HEK293 (cell line): ENCODE results near the gene KANSL1.

Source experiments
- KLF16 ChIP-seq: fragments of 450-650 bp; formaldehyde crosslinking; IDR thresholded peaks from 2 replicates; pipeline ENCODE4 v1.5.1; 2017; ENCODE audit warnings: missing biosample characterization, missing genetic modification characterization
- ZBTB7A ChIP-seq: fragments of 450-650 bp; formaldehyde crosslinking; IDR thresholded peaks from 2 replicates; pipeline ENCODE4 v1.5.1; 2016; ENCODE audit warnings: low read depth, missing biosample characterization, missing genetic modification characterization
- ZFP37 ChIP-seq: fragments of 450-650 bp; formaldehyde crosslinking; IDR thresholded peaks from 2 replicates; pipeline ENCODE4 v1.5.1; 2016; ENCODE audit warnings: missing biosample characterization, missing genetic modification characterization
- ZNF175 ChIP-seq: fragments of 450-650 bp; formaldehyde crosslinking; IDR thresholded peaks from 2 replicates; pipeline ENCODE4 v1.5.1; 2016; ENCODE audit warnings: missing biosample characterization, missing genetic modification characterization
- ZNF274 ChIP-seq, 2 experiments: fragments of 200-500 bp in 1 of 2; fragments of 450-650 bp in 1 of 2; sonication (Bioruptor generic) in 1 of 2; formaldehyde crosslinking in 1 of 2; IDR thresholded peaks; 2 replicates each; pipeline versions ENCODE4 v1.5.1 to v1.6.1; 2014 to 2016; ENCODE audit warnings: borderline replicate concordance in 1 of 2, inconsistent platforms in 1 of 2, low read length in 1 of 2, missing biosample characterization in 1 of 2, missing genetic modification characterization in 1 of 2
- ZNF311 ChIP-seq: fragments of 450-650 bp; formaldehyde crosslinking; IDR thresholded peaks from 2 replicates; pipeline ENCODE4 v1.5.1; 2017; ENCODE audit warnings: missing biosample characterization, missing genetic modification characterization, borderline replicate concordance
- ZNF585B ChIP-seq: fragments of 450-650 bp; formaldehyde crosslinking; IDR thresholded peaks from 2 replicates; pipeline ENCODE4 v1.5.1; 2016; ENCODE audit warnings: missing biosample characterization, missing genetic modification characterization
- ZNF629 ChIP-seq: fragments of 450-650 bp; formaldehyde crosslinking; IDR thresholded peaks from 2 replicates; pipeline ENCODE4 v1.5.1; 2017; ENCODE audit warnings: missing biosample characterization, missing genetic modification characterization
- TF ChIP-seq, protein P1 (sequence below): fragments of 450-650 bp; formaldehyde crosslinking; IDR thresholded peaks from 2 replicates; pipeline ENCODE4 v1.5.1; 2016; ENCODE audit warnings: missing biosample characterization, missing genetic modification characterization
- TF ChIP-seq, protein P2 (sequence below): fragments of 450-650 bp; formaldehyde crosslinking; IDR thresholded peaks from 2 replicates; pipeline ENCODE4 v1.5.1; 2016; ENCODE audit warnings: missing biosample characterization, missing genetic modification characterization
- TF ChIP-seq, protein P3 (sequence below): fragments of 450-650 bp; formaldehyde crosslinking; IDR thresholded peaks from 2 replicates; pipeline ENCODE4 v1.5.1; 2016; ENCODE audit warnings: missing biosample characterization, missing genetic modification characterization
- TF ChIP-seq, protein P4 (sequence below): fragments of 450-650 bp; formaldehyde crosslinking; IDR thresholded peaks from 2 replicates; pipeline ENCODE4 v1.5.1; 2017; ENCODE audit warnings: missing biosample characterization, mild to moderate bottlenecking, missing genetic modification characterization, moderate library complexity

DNA sequence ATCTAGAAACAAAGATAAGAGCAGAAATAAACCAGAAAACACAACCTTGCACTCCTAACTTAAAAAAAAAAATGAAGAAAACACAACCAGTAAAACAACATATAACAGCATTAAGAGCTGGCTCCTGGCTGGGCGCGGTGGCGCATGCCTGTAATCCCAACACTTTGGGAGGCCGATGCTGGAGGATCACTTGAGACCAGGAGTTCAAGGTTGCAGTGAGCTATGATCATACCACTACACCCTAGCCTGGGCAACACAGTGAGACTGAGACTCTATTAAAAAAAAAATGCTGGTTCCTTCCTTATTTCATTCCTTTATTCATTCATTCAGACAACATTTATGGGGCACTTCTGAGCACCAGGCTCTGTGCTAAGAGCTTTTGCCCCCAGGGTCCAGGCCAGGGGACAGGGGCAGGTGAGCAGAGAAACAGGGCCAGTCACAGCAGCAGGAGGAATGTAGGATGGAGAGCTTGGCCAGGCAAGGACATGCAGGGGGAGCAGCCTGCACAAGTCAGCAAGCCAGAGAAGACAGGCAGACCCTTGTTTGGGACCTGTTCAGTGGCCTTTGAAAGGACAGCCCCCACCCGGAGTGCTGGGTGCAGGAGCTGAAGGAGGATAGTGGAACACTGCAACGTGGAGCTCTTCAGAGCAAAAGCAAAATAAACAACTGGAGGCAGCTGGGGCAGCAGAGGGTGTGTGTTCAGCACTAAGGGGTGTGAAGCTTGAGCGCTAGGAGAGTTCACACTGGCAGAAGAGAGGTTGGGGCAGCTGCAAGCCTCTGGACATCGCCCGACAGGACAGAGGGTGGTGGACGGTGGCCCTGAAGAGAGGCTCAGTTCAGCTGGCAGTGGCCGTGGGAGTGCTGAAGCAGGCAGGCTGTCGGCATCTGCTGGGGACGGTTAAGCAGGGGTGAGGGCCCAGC is 191.6 kb downstream of the KANSL1 start:
- TF ChIP-seq, protein P1, sequence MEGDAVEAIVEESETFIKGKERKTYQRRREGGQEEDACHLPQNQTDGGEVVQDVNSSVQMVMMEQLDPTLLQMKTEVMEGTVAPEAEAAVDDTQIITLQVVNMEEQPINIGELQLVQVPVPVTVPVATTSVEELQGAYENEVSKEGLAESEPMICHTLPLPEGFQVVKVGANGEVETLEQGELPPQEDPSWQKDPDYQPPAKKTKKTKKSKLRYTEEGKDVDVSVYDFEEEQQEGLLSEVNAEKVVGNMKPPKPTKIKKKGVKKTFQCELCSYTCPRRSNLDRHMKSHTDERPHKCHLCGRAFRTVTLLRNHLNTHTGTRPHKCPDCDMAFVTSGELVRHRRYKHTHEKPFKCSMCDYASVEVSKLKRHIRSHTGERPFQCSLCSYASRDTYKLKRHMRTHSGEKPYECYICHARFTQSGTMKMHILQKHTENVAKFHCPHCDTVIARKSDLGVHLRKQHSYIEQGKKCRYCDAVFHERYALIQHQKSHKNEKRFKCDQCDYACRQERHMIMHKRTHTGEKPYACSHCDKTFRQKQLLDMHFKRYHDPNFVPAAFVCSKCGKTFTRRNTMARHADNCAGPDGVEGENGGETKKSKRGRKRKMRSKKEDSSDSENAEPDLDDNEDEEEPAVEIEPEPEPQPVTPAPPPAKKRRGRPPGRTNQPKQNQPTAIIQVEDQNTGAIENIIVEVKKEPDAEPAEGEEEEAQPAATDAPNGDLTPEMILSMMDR (tag by site-specific recombination): no peak
- no peak for TF ChIP-seq ZNF585B
- TF ChIP-seq KLF16 (tag by site-specific recombination): no peak
- TF ChIP-seq ZNF311: no peak
- TF ChIP-seq, protein P2, sequence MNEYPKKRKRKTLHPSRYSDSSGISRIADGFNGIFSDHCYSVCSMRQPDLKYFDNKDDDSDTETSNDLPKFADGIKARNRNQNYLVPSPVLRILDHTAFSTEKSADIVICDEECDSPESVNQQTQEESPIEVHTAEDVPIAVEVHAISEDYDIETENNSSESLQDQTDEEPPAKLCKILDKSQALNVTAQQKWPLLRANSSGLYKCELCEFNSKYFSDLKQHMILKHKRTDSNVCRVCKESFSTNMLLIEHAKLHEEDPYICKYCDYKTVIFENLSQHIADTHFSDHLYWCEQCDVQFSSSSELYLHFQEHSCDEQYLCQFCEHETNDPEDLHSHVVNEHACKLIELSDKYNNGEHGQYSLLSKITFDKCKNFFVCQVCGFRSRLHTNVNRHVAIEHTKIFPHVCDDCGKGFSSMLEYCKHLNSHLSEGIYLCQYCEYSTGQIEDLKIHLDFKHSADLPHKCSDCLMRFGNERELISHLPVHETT: no peak
- TF ChIP-seq ZBTB7A: no peak
- TF ChIP-seq, protein P3, sequence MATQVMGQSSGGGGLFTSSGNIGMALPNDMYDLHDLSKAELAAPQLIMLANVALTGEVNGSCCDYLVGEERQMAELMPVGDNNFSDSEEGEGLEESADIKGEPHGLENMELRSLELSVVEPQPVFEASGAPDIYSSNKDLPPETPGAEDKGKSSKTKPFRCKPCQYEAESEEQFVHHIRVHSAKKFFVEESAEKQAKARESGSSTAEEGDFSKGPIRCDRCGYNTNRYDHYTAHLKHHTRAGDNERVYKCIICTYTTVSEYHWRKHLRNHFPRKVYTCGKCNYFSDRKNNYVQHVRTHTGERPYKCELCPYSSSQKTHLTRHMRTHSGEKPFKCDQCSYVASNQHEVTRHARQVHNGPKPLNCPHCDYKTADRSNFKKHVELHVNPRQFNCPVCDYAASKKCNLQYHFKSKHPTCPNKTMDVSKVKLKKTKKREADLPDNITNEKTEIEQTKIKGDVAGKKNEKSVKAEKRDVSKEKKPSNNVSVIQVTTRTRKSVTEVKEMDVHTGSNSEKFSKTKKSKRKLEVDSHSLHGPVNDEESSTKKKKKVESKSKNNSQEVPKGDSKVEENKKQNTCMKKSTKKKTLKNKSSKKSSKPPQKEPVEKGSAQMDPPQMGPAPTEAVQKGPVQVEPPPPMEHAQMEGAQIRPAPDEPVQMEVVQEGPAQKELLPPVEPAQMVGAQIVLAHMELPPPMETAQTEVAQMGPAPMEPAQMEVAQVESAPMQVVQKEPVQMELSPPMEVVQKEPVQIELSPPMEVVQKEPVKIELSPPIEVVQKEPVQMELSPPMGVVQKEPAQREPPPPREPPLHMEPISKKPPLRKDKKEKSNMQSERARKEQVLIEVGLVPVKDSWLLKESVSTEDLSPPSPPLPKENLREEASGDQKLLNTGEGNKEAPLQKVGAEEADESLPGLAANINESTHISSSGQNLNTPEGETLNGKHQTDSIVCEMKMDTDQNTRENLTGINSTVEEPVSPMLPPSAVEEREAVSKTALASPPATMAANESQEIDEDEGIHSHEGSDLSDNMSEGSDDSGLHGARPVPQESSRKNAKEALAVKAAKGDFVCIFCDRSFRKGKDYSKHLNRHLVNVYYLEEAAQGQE (tag by site-specific recombination): no peak
- no peak for TF ChIP-seq ZNF274 (IDR thresholded peaks at IDR 0.05; ENCODE audit: low read length)
- no peak for TF ChIP-seq ZNF274 (tag by site-specific recombination; IDR thresholded peaks at IDR 0.05; ENCODE audit: borderline replicate concordance)
- no peak for TF ChIP-seq ZNF629
- TF ChIP-seq ZNF175: no peak
- TF ChIP-seq, protein P4, sequence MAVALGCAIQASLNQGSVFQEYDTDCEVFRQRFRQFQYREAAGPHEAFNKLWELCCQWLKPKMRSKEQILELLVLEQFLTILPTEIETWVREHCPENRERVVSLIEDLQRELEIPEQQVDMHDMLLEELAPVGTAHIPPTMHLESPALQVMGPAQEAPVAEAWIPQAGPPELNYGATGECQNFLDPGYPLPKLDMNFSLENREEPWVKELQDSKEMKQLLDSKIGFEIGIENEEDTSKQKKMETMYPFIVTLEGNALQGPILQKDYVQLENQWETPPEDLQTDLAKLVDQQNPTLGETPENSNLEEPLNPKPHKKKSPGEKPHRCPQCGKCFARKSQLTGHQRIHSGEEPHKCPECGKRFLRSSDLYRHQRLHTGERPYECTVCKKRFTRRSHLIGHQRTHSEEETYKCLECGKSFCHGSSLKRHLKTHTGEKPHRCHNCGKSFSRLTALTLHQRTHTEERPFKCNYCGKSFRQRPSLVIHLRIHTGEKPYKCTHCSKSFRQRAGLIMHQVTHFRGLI (tag by site-specific recombination): no peak
- no peak for TF ChIP-seq ZFP37 (tag by site-specific recombination)
